Measurements from ENCODE around the gene NTRK3. TPM values are rescaled to one million over a fixed set of nuclear protein-coding genes. Genes with fewer than 3 reads are reported as not detected.

NTRK3 gene
- total and polyA plus RNA-seq, 12 donors, result 0.45 to 5.6 (median 2.3) TPM

- no peak for TF ChIP-seq CTCF (IDR thresholded peaks at IDR 0.05)
- Histone ChIP-seq H3K4me1 (peaks cover 0 to 5% (median 0%) of the 10 kb centered on the region in 9 donors), H3K9me3 (no peaks in the 10 kb centered on the region), H3K4me3 (no peak overlapping the region), H3K27me3 (peaks cover 0 to 16% (median 4%) of the 10 kb centered on the region in 7 donors), H3K36me3 (no peaks in the 10 kb centered on the region), H3K27ac (no peak overlapping the region)
- WGBS, 2 donors, result 67 to 73% methylated on average over 5 of the region's 5 CpGs
- intact Hi-C loops (cut with DNase I), result loop anchor here in 2 of 10 donors (2.0 to 10.0 kb wide), 2 partner anchors 185 to 1653 kb away; no protein-coding TSS in a partner anchor
- ATAC-seq, result no peak
- no peak for DNase-seq
Observed at GRCh38 chr15:88267720-88268119, 11.2 kb upstream of the NTRK3 start.

- Histone ChIP-seq H3K4me1 (peaks cover 0 to 5% (median 0%) of the 10 kb centered on the region in 9 donors), H3K27me3 (peaks cover 0 to 23% (median 8%) of the 10 kb centered on the region in 7 donors), H3K36me3 (no peaks in the 10 kb centered on the region), H3K27ac (no peak overlapping the region), H3K9me3 (no peaks in the 10 kb centered on the region), H3K4me3 (no peak overlapping the region)
- TF ChIP-seq CTCF (IDR thresholded peaks at IDR 0.05), result no peak
- intact Hi-C loops (cut with DNase I), result loop anchor here in 1 of 10 donors (10.0 kb wide), 1 partner anchor 1651 kb away; no protein-coding TSS in a partner anchor
- DNase-seq (no peak), ATAC-seq (no peak)
- WGBS, 2 donors, result 83 to 84% methylated on average over 10 of the region's 10 CpGs
Observed at GRCh38 chr15:88266170-88266569, 9.6 kb upstream of the NTRK3 start.

- WGBS, 2 donors, result 63 to 68% methylated on average over 4 of the region's 4 CpGs
- ATAC-seq, result no peak
- intact Hi-C loops (cut with DNase I), result loop anchor here in 1 of 10 donors (10.0 kb wide), 1 partner anchor 1650 kb away; no protein-coding TSS in a partner anchor
- Histone ChIP-seq H3K36me3 (no peaks in the 10 kb centered on the region), H3K4me1 (peaks cover 0 to 5% (median 0%) of the 10 kb centered on the region in 9 donors), H3K9me3 (no peaks in the 10 kb centered on the region), H3K27me3 (peaks cover 0 to 24% (median 9%) of the 10 kb centered on the region in 7 donors), H3K4me3 (no peak overlapping the region), H3K27ac (no peak overlapping the region)
- no peak for DNase-seq
- no peak for TF ChIP-seq CTCF (IDR thresholded peaks at IDR 0.05)
Observed at GRCh38 chr15:88264622-88265021, 8.1 kb upstream of the NTRK3 start.

- 75 to 85% methylated on average over 5 of the region's 5 CpGs for WGBS, 2 donors
- DNase-seq (no peak), ATAC-seq (no peak)
- Histone ChIP-seq H3K9me3 (no peaks in the 10 kb centered on the region), H3K27ac (no peak overlapping the region), H3K36me3 (no peaks in the 10 kb centered on the region), H3K4me1 (peaks cover 0 to 10% (median 8%) of the 10 kb centered on the region in 9 donors), H3K4me3 (no peak overlapping the region), H3K27me3 (peaks cover 0 to 35% (median 24%) of the 10 kb centered on the region in 7 donors)
- TF ChIP-seq CTCF (IDR thresholded peaks at IDR 0.05), result no peak
- intact Hi-C loops (cut with DNase I), result loop anchor here in 1 of 10 donors (10.0 kb wide), 1 partner anchor 1647 kb away; no protein-coding TSS in a partner anchor
Observed at GRCh38 chr15:88262064-88262463, 5.5 kb upstream of the NTRK3 start.
